ENCODE results near the gene PPM1A. TPM values are rescaled to one million over a fixed set of nuclear protein-coding genes. Genes with fewer than 3 reads are reported as not detected.

PPM1A gene
- total RNA-seq, 1 experiment from 2014 or later = 52.3 TPM

GRCh38 chr14:60214003-60214402 is 35.0 kb upstream of the PPM1A start:
- no peak overlapping the region for H3K27ac ChIP-seq (ENCODE audit: low read depth, low read length, poor library complexity, severe bottlenecking)
- TF ChIP-seq EZH2 (IDR thresholded peaks at IDR 0.05; ENCODE audit: borderline replicate concordance, low read depth, low read length, poor library complexity, severe bottlenecking) (no peak), CTCF (conservative IDR thresholded peaks at IDR 0.05; ENCODE audit: low read depth, low read length) (no peak)
- H3K27me3 ChIP-seq (replicated peaks; ENCODE audit: insufficient read depth, low read depth, low read length, poor library complexity) = no peaks in the 10 kb centered on the region
- CTCF ChIA-PET = no interaction called here
- H3K36me3 ChIP-seq (ENCODE audit: insufficient read depth, low read length, poor library complexity, severe bottlenecking) = no peaks in the 10 kb centered on the region
- DNase-seq (ENCODE audit: low spot score) = no peak
- intact Hi-C loops (cut with micrococcal nuclease; ENCODE audit: unreplicated experiment) = no loop called here
- no peaks in the 10 kb centered on the region for H3K4me1 ChIP-seq (ENCODE audit: insufficient read depth, low read length, poor library complexity, severe bottlenecking)
- no peak overlapping the region for H3K4me3 ChIP-seq (ENCODE audit: low read depth, low read length, poor library complexity, severe bottlenecking)
- POLR2A ChIA-PET (ENCODE audit: low non-redundant PET) = no interaction called here
- H3K9me3 ChIP-seq (ENCODE audit: low read depth, low read length, poor library complexity, severe bottlenecking) = no peaks in the 10 kb centered on the region
- no TSS peak for BruUV-seq (replicated peaks)

GRCh38 chr14:60214415-60215126 is 34.5 kb upstream of the PPM1A start:
- BruUV-seq (replicated peaks) = no TSS peak
- TF ChIP-seq CTCF (conservative IDR thresholded peaks at IDR 0.05; ENCODE audit: low read depth, low read length) = no peak
- no peak for TF ChIP-seq EZH2 (IDR thresholded peaks at IDR 0.05; ENCODE audit: borderline replicate concordance, low read depth, low read length, poor library complexity, severe bottlenecking)
- Histone ChIP-seq H3K27me3 (replicated peaks; ENCODE audit: insufficient read depth, low read depth, low read length, poor library complexity) (no peaks in the 10 kb centered on the region), H3K36me3 (ENCODE audit: insufficient read depth, low read length, poor library complexity, severe bottlenecking) (no peaks in the 10 kb centered on the region), H3K9me3 (ENCODE audit: low read depth, low read length, poor library complexity, severe bottlenecking) (no peaks in the 10 kb centered on the region), H3K27ac (ENCODE audit: low read depth, low read length, poor library complexity, severe bottlenecking) (no peak overlapping the region), H3K4me3 (ENCODE audit: low read depth, low read length, poor library complexity, severe bottlenecking) (no peak overlapping the region), H3K4me1 (ENCODE audit: insufficient read depth, low read length, poor library complexity, severe bottlenecking) (no peaks in the 10 kb centered on the region)
- POLR2A ChIA-PET (ENCODE audit: low non-redundant PET) = no interaction called here
- no peak for DNase-seq (ENCODE audit: low spot score)
- intact Hi-C loops (cut with micrococcal nuclease; ENCODE audit: unreplicated experiment) = no loop called here
- CTCF ChIA-PET = no interaction called here

GRCh38 chr14:60215127-60215444 is 33.9 kb upstream of the PPM1A start:
- no peak overlapping the region for H3K27ac ChIP-seq (ENCODE audit: low read depth, low read length, poor library complexity, severe bottlenecking)
- no peaks in the 10 kb centered on the region for H3K4me1 ChIP-seq (ENCODE audit: insufficient read depth, low read length, poor library complexity, severe bottlenecking)
- POLR2A ChIA-PET (ENCODE audit: low non-redundant PET) = no interaction called here
- no peak for DNase-seq (ENCODE audit: low spot score)
- no peaks in the 10 kb centered on the region for H3K27me3 ChIP-seq (replicated peaks; ENCODE audit: insufficient read depth, low read depth, low read length, poor library complexity)
- intact Hi-C loops (cut with micrococcal nuclease; ENCODE audit: unreplicated experiment) = no loop called here
- BruUV-seq (replicated peaks) = no TSS peak
- no peaks in the 10 kb centered on the region for H3K36me3 ChIP-seq (ENCODE audit: insufficient read depth, low read length, poor library complexity, severe bottlenecking)
- no peak for TF ChIP-seq EZH2 (IDR thresholded peaks at IDR 0.05; ENCODE audit: borderline replicate concordance, low read depth, low read length, poor library complexity, severe bottlenecking)
- no peak for TF ChIP-seq CTCF (conservative IDR thresholded peaks at IDR 0.05; ENCODE audit: low read depth, low read length)
- no peaks in the 10 kb centered on the region for H3K9me3 ChIP-seq (ENCODE audit: low read depth, low read length, poor library complexity, severe bottlenecking)
- H3K4me3 ChIP-seq (ENCODE audit: low read depth, low read length, poor library complexity, severe bottlenecking) = no peak overlapping the region
- CTCF ChIA-PET = no interaction called here

Data from A673 (cell line).